ENCODE measurements around the gene CXCR6. TPM values are rescaled to one million over a fixed set of nuclear protein-coding genes. Genes with fewer than 3 reads are reported as not detected.

The CXCR6 gene
- total and polyA plus RNA-seq, 2 of the 8 experiments (the other 6 are each of a cell fraction or from before 2014, with no cell fraction given): not detected

DNA sequence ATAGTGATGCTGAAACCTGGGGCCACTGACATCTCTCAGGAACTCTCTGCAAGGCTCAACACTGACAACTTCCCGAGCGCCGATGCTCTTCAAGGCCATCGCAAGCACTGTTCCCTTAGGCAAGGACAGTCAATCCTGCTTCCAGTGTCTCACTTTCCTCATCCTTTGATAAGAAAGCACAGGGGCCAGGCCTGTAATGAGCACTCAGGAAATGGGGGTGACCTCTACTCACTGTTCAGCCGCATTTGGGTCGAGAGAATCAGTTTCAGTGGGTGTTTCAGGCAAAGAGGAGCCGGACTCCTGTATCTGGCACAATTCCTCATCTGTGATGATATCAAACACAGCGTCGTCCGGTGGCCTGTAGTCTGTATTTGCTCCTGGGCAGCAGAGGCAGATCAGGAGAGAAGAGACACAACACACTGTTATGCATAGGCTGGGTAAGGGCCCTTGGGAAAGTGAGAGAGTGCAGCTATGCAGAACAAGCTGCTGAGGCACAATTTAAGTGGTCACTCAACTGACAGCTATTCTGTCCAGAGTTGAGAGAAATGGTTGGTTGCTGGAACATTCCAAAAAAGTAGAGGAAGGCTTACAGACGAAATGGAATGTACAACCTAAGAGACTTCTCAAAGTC is 11.9 kb downstream of the CXCR6 start (continued):
- no peak for TF ChIP-seq CTCF (IDR thresholded peaks at IDR 0.05; ENCODE audit: control extremely low read depth in 1 of 3, insufficient read depth in 1 of 3, low read depth in 1 of 3, low read length in 3 of 3)
- no peak for TF ChIP-seq POLR2A (IDR thresholded peaks at IDR 0.05; ENCODE audit: control extremely low read depth in 1 of 2, low read depth in 2 of 2, low read length in 2 of 2)
